Stimulated activated CD8-positive, alpha-beta memory T cell treated with anti-CD3 and anti-CD28 coated beads, Interleukin-7, amount 100 ng/mL, for 48 hours (primary cell): ENCODE results near the gene S100A7.
"Not testable (repeated sequence)": the region's sequence is repeated elsewhere in the genome, so short reads cannot be mapped to it uniquely, and the experiment has no call there.

Experiments used
- DNase-seq, 2 donors: peaks; one replicate each; pipeline ENCODE4 v3.0.0-alpha.2; 2020; ENCODE audit warnings: low read depth in 1 of 2; ENCODE audit errors: extremely low read depth in 1 of 2

The S100A7 gene

GRCh38 chr1:153431928-153432327 is 28.5 kb downstream of the S100A7 start:
- no peak for DNase-seq

GRCh38 chr1:153431427-153431826 is 29.0 kb downstream of the S100A7 start:
- DNase-seq = no peak

DNA sequence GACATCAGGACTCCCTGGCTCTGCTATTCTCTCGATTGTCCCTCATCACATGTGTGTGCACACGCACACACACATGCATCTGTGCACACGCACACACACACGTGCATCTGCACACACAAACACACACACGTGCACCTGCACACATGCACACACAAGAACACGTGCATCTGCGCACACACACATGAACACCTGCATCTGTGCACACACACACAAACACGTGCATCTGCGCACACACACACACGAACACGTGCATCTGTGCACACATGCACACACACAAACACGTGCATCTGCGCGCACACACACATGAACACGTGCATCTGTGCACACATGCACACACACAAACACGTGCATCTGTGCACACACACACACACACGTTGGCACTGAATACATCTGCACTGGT is 29.4 kb downstream of the S100A7 start:
- no peak for DNase-seq

DNA sequence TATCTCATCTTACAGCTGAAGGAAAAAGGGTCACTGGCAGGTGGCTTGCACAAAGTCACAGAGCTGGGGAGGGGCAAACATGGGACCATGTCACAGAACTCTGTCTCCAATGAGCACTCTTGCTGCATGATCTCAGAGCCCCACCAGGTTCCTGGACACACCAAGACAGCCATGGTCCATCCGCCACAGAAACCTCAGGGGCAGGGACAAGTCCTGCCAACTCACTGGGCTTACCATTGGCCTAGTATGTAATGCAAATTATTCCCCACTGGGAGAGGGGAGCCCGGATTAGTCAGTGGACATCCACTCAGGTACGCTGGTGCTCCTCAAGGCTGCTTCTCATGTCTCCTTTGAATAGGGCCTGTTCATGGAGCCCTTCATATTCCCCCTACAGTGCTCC is 29.9 kb downstream of the S100A7 start:
- no peak for DNase-seq

- no peak for DNase-seq
Observed at GRCh38 chr1:153430166-153430553, 30.3 kb downstream of the S100A7 start.

DNA sequence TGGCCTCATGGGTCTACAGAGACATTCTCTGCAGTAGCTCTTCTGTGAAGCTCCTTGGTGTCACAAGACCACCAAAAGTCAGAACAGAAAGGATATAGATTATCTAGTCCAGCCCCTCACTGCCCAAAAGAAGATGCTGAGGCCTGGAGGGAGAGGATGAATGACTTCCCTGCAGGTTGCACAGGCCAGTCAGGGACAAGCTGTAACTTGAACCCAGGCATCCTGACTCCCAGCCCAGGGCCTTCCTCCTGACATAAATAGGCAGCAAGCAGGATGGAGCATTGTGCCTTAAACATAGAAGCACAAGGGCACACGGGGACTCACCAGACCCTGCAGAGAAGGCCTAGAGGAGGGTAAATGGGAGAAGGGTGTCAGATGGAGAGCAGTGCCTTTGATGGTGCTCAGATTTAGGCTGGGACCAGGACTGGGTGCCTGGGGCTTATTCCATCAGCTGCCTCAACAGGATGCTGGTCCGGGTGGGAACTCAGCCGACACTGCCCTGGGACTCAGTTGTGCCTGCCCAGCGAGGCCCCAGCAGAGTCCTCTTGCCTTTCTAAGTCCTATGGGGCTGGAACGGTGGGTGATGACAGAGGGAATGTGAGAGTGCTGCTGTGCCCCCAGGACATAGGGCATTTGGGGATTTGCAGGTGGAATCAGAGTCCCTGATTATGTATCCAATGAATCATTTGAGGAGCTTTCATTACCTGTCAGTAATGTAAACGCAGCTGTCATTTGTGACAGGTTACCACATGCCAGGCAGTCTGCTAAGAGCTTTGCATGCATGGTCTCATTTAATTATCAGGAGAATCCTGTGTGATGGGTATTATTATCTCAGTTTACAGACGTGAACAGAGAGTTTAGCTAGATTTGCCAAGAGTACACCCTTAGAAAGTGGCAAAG is 30.9 kb downstream of the S100A7 start:
- no peak for DNase-seq

- no peak for DNase-seq
Observed at GRCh38 chr1:153428791-153429190, 31.7 kb downstream of the S100A7 start.

- DNase-seq = no peak
Observed at GRCh38 chr1:153428073-153428638, 32.3 kb downstream of the S100A7 start.

GRCh38 chr1:153426809-153427208 is 33.6 kb downstream of the S100A7 start:
- no peak for DNase-seq

- peak; percentile 20 to 23 for DNase-seq
Observed at GRCh38 chr1:153422450-153423068, 37.9 kb downstream of the S100A7 start.

- DNase-seq = no peak
Observed at GRCh38 chr1:153420306-153420705, 40.1 kb downstream of the S100A7 start.

GRCh38 chr1:153419436-153419793 is 41.0 kb downstream of the S100A7 start:
- not testable (repeated sequence) for DNase-seq

DNA sequence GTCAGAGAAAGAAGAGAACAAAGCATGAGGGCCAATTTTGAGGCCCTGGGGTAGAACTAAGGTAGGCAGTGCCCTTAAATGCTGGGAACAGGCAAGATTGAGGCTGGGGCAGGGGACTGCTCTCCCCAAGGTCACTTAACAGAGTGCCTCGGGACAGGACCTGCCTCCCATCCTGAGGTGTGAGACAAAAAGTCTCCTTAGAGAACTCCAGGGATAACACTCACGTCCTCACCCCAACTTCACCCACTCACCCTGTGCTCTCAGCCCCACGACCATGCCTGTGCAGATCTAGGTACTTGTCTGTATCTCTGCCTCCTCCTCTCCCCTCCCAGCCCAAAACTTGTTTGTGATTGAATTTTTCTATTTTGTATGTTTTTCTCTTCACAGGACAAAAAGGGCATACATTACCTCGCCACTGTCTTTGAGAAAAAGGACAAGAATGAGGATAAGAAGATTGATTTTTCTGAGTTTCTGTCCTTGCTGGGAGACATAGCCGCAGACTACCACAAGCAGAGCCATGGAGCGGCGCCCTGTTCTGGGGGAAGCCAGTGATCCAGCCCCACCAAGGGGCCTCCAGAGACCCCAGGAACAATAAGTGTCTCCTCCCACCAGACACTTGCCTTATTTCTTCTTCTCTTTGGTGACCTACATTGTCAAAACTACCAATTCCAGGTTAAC is 41.6 kb downstream of the S100A7 start:
- DNase-seq = not testable (repeated sequence)

DNA sequence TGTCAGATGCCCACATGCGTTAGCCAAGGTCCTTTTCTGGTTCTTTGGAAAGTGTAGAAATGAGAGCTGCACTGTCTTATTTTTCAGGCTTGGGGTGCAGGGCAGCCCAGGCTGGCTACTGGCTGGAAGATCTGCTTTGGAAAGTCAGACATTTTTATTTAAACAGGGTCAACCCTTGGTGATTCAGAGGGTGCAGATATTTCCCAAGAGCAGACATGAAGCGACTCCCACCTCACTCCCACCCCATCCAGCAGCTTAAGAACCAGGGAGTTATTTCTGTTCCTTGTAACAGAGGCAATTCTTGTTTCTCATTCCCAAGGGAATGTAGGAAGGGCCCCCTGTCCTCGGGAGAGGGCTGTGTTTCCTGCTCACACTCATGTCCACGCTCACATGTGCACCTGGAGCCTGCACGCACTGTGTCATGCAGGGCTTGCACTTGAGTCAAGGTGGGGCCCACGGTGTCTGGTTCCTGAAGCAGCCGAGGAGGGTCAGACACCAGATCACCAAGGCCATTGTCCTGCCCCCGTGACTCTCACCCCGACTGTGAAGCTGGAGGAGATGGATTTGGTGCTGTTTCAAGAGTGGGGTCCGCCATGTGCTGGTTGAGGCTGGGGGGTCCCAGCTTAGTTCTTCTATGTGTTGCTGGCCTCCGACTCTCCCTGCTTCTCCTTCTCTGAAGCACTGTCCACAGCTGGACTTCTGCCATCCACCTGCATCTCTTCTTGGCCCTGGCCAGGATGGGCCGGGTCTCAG is 43.1 kb downstream of the S100A7 start:
- no peak for DNase-seq

- no peak for DNase-seq
Observed at GRCh38 chr1:153415850-153416570, 44.4 kb downstream of the S100A7 start, which contains the start of gene S100A7A. S100A7A (plus strand) TSS chr1:153416520; CDS start chr1:153418083, 1,563 bp downstream.

DNA sequence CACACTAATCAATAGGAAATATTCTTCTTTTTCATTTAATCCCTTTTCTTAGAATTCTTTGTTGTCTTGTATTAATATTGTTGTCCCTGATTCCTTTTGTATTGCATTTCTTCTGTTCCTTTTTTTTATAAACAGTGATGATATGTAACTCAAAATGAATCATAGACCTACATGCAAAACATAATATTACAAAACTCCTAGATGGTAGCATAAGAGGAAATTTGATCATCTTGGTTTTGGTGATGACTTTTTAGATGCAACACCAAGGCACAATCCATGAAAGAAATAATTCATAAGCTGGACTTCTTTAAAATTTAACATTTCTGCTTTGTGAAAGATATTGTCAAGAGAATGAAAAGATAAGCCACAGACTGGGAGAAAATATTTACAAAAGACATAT is 46.5 kb downstream of the S100A7 start:
- not testable (repeated sequence) for DNase-seq
